HG03064 (cell line): ENCODE measurements around the gene PSAT1.

Experiments used
- ATAC-seq: cut with Tn5 transposase; IDR thresholded peaks from one replicate; pipeline ENCODE4 v1.9.1; 2021; ENCODE audit warnings: low read depth; ENCODE audit not compliant: unreplicated experiment

PSAT1 gene

GRCh38 chr9:78292026-78292425 is 4.9 kb upstream of the PSAT1 start:
- no peak for ATAC-seq

GRCh38 chr9:78292716-78293497 is 4.0 kb upstream of the PSAT1 start:
- ATAC-seq = no peak

- no peak for ATAC-seq
Observed at GRCh38 chr9:78294290-78295176, 2.4 kb upstream of the PSAT1 start.

GRCh38 chr9:78295177-78295575 is 1.7 kb upstream of the PSAT1 start:
- no peak for ATAC-seq

GRCh38 chr9:78295731-78296130 is 1.2 kb upstream of the PSAT1 start:
- no peak for ATAC-seq

GRCh38 chr9:78296201-78296892 is 578 bp upstream of the PSAT1 start:
- ATAC-seq = no peak

- ATAC-seq = no peak
Observed at GRCh38 chr9:78297672-78297961, 692 bp downstream of the PSAT1 start.

GRCh38 chr9:78298046-78298765 is 1.3 kb downstream of the PSAT1 start:
- no peak for ATAC-seq

GRCh38 chr9:78300209-78300608 is 3.3 kb downstream of the PSAT1 start:
- no peak for ATAC-seq

GRCh38 chr9:78301466-78301865 is 4.5 kb downstream of the PSAT1 start:
- ATAC-seq = no peak

GRCh38 chr9:78303377-78304062 is 6.6 kb downstream of the PSAT1 start:
- no peak for ATAC-seq

- no peak for ATAC-seq
Observed at GRCh38 chr9:78304357-78304756, 7.4 kb downstream of the PSAT1 start.

- ATAC-seq = no peak
Observed at GRCh38 chr9:78306222-78307076, 9.5 kb downstream of the PSAT1 start.

GRCh38 chr9:78307360-78307759 is 10.4 kb downstream of the PSAT1 start:
- ATAC-seq = no peak

- no peak for ATAC-seq
Observed at GRCh38 chr9:78309066-78309465, 12.1 kb downstream of the PSAT1 start.

- ATAC-seq = no peak
Observed at GRCh38 chr9:78311075-78311474, 14.2 kb downstream of the PSAT1 start.

GRCh38 chr9:78311886-78312524 is 15.1 kb downstream of the PSAT1 start:
- no peak for ATAC-seq

- ATAC-seq = no peak
Observed at GRCh38 chr9:78314550-78314949, 17.6 kb downstream of the PSAT1 start.
